Measurements from ENCODE around the gene KRTAP12-3. TPM values are rescaled to one million over a fixed set of nuclear protein-coding genes. Genes with fewer than 3 reads are reported as not detected.

Gene KRTAP12-3
- total and polyA plus RNA-seq, 9 of the 15 experiments (the other 6 are each of a cell fraction or from before 2014, with no cell fraction given), result not detected

GRCh38 chr21:44643741-44644310, 13.9 kb upstream of the KRTAP12-3 start (continued):
- TF ChIP-seq PYGO2 (tag; IDR thresholded peaks at IDR 0.05) (no peak), PKNOX1 (IDR thresholded peaks at IDR 0.05) (no peak), ZNF655 (CRISPR knock-in tag; IDR thresholded peaks at IDR 0.05) (no peak), KLF16 (IDR thresholded peaks at IDR 0.05) (no peak)

- H3K27ac ChIP-seq (ENCODE audit: extremely low read depth, low read depth, low read length), result no peak overlapping the region
- H3K4me3 ChIP-seq, result no peak overlapping the region
- DNase-seq (ENCODE audit: extremely low read depth in 1 of 4, low spot score in 3 of 4), result no peak
- ChIA-PET POLR2A (interaction anchor here (0.6 kb wide), 1 partner anchor 44 kb away, joined by 3 read pairs; no protein-coding TSS in a partner anchor), CTCF (ENCODE audit: low intra/inter-chr PET ratio) (no interaction called here)
- peaks cover 4% of the 10 kb centered on the region for H3K9me3 ChIP-seq (replicated peaks; ENCODE audit: control insufficient read depth, insufficient read depth, low read depth, low read length)
- BruUV-seq (replicated peaks), result no TSS peak
- no peak overlapping the region for H2AFZ ChIP-seq (ENCODE audit: low read depth, low read length)
- no peak overlapping the region for H3K4me2 ChIP-seq (ENCODE audit: insufficient read depth, low read length)
- H3K27me3 ChIP-seq (ENCODE audit: control insufficient read depth in 2 of 2, insufficient read depth in 2 of 2, low read length in 2 of 2), result peaks cover 2 to 33% of the 10 kb centered on the region in 2 experiments; a peak in 3 of 5 replicates
- H3K4me1 ChIP-seq (replicated peaks in 1 of 2; ENCODE audit: control insufficient read depth in 2 of 2, insufficient read depth in 2 of 2, low read length in 2 of 2), result no peaks in the 10 kb centered on the region; a peak in 1 of 5 replicates
- H4K20me1 ChIP-seq (replicated peaks; ENCODE audit: control insufficient read depth, insufficient read depth, low read length), result no peaks in the 10 kb centered on the region
- no peak for ATAC-seq
- H3K79me2 ChIP-seq (ENCODE audit: control insufficient read depth, insufficient read depth, low read length), result no peaks in the 10 kb centered on the region
- TF ChIP-seq ZNF518B (CRISPR knock-in tag; IDR thresholded peaks at IDR 0.05), result no peak
- TF ChIP-seq ZFP1 (CRISPR knock-in tag; IDR thresholded peaks at IDR 0.05), result peak; percentile 98
- TF ChIP-seq ELF1 (tag; IDR thresholded peaks at IDR 0.05), result no peak
- intact Hi-C loops (cut with micrococcal nuclease) (no loop called here), in situ Hi-C loops (cut with MboI) (no loop called here)
- WGBS (ENCODE audit: insufficient coverage, low coverage, missing lambda C conversion rate), result 0% methylated on average over 2 of the region's 2 CpGs
- no peak for FAIRE-seq
- no peaks in the 10 kb centered on the region for H3K36me3 ChIP-seq (ENCODE audit: control insufficient read depth, insufficient read depth, low read length)
- no peaks in the 10 kb centered on the region for H3K9me1 ChIP-seq (ENCODE audit: control insufficient read depth, insufficient read depth, low read length)
- H3K9ac ChIP-seq (ENCODE audit: insufficient read depth in 1 of 2, low read depth in 2 of 2, low read length in 2 of 2), result no peak overlapping the region
Measured at GRCh38 chr21:44644878-44645277, 12.9 kb upstream of the KRTAP12-3 start.
